Measurements from ENCODE around the gene NRP2. TPM values are rescaled to one million over a fixed set of nuclear protein-coding genes. Genes with fewer than 3 reads are reported as not detected.

NRP2 gene
- total and polyA plus RNA-seq, 4 donors = 3.8 to 17.7 (median 12.2) TPM

DNA sequence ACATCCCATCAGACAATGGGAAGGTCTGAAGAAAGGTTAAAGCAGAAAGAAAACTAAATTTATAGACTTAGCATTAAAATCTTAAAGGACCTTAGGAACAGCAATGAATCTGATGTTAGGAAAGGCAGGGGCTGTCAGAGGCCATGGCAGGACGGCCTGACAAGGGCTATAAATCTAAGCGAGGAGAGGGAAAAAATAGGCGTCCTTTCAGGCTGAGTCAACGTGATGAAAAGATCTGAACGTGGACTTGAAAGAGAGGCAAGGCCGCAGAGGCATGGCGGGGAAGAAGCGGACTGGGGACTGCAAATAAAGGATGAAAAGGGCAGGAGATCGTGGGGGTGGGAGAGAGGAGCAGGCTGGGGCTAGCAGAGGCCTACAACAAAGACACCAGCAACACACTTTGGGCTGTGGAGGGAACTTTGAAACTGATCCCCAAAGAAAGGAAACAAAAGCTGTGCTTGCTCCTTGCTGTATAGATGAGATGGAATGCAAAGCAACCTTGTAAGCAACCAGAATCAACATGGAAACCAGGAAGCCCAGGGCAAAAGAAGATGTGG, 145.6 kb downstream of the NRP2 start:
- 87% methylated on average over 9 of the region's 9 CpGs for WGBS
- H3K27ac ChIP-seq (ENCODE audit: low read depth in 1 of 2, low read length in 2 of 2) = no peak overlapping the region
- peaks cover 0 to 3% (median 0%) of the 10 kb centered on the region in 4 donors for H3K27me3 ChIP-seq (ENCODE audit: control insufficient read depth in 4 of 4, insufficient read depth in 4 of 4, low read length in 3 of 4)
- DNase-seq (ENCODE audit: low spot score) = no peak
- no peak for TF ChIP-seq SP1 (IDR thresholded peaks at IDR 0.05)
- no peaks in the 10 kb centered on the region for H3K9me3 ChIP-seq (ENCODE audit: control insufficient read depth in 4 of 4, low read length in 3 of 4)
- no peaks in the 10 kb centered on the region for H3K36me3 ChIP-seq (ENCODE audit: control insufficient read depth in 4 of 4, insufficient read depth in 3 of 4, low read depth in 1 of 4, low read length in 3 of 4)
- no peaks in the 10 kb centered on the region for H3K4me1 ChIP-seq (ENCODE audit: control insufficient read depth in 4 of 4, insufficient read depth in 4 of 4, low read length in 3 of 4)
- no peak overlapping the region for H3K9ac ChIP-seq (ENCODE audit: low read depth in 1 of 2, low read length in 2 of 2)
- no peak overlapping the region for H3K4me3 ChIP-seq (ENCODE audit: low read depth in 1 of 3, low read length in 3 of 3)

DNA sequence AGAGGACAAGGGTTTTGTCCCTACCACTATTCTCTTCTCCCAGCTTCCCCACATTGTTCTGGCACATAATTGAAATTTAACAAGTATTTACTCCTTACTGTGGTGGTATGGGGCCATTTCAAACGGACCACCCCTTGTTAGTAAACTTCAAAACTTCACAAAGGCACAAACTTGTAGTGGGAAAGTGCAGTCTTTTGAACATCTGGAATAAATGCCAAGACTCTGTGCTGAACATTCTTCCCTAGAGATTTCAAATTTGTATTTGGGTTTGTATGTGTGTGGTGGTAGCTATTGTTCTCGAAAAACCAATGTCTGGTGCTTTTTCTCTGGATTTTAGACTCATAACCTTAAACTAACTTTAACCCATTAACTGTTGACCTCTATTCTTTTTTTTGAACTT, 151.6 kb downstream of the NRP2 start:
- no peaks in the 10 kb centered on the region for H3K4me1 ChIP-seq (ENCODE audit: control insufficient read depth in 4 of 4, insufficient read depth in 4 of 4, low read length in 3 of 4)
- DNase-seq (ENCODE audit: low spot score) = no peak
- H3K9ac ChIP-seq (ENCODE audit: low read depth in 1 of 2, low read length in 2 of 2) = no peak overlapping the region
- H3K27ac ChIP-seq (ENCODE audit: low read depth in 1 of 2, low read length in 2 of 2) = no peak overlapping the region
- no peaks in the 10 kb centered on the region for H3K36me3 ChIP-seq (ENCODE audit: control insufficient read depth in 4 of 4, insufficient read depth in 3 of 4, low read depth in 1 of 4, low read length in 3 of 4)
- H3K27me3 ChIP-seq (ENCODE audit: control insufficient read depth in 4 of 4, insufficient read depth in 4 of 4, low read length in 3 of 4) = no peaks in the 10 kb centered on the region
- TF ChIP-seq GABPA (IDR thresholded peaks at IDR 0.05 in 1 of 2, conservative IDR thresholded peaks at IDR 0.05 in 1 of 2) (no peak), NR2F2 (IDR thresholded peaks at IDR 0.05) (no peak), RAD21 (IDR thresholded peaks at IDR 0.05) (no peak), FOXA1 (IDR thresholded peaks at IDR 0.05) (no peak), TAF1 (conservative IDR thresholded peaks at IDR 0.05) (no peak), JUND (IDR thresholded peaks at IDR 0.05) (no peak), EGR1 (IDR thresholded peaks at IDR 0.05; ENCODE audit: low read depth in 2 of 2) (no peak)
- TF ChIP-seq, protein P1, sequence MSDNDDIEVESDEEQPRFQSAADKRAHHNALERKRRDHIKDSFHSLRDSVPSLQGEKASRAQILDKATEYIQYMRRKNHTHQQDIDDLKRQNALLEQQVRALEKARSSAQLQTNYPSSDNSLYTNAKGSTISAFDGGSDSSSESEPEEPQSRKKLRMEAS (IDR thresholded peaks at IDR 0.05) = no peak
- TF ChIP-seq, protein P2, sequence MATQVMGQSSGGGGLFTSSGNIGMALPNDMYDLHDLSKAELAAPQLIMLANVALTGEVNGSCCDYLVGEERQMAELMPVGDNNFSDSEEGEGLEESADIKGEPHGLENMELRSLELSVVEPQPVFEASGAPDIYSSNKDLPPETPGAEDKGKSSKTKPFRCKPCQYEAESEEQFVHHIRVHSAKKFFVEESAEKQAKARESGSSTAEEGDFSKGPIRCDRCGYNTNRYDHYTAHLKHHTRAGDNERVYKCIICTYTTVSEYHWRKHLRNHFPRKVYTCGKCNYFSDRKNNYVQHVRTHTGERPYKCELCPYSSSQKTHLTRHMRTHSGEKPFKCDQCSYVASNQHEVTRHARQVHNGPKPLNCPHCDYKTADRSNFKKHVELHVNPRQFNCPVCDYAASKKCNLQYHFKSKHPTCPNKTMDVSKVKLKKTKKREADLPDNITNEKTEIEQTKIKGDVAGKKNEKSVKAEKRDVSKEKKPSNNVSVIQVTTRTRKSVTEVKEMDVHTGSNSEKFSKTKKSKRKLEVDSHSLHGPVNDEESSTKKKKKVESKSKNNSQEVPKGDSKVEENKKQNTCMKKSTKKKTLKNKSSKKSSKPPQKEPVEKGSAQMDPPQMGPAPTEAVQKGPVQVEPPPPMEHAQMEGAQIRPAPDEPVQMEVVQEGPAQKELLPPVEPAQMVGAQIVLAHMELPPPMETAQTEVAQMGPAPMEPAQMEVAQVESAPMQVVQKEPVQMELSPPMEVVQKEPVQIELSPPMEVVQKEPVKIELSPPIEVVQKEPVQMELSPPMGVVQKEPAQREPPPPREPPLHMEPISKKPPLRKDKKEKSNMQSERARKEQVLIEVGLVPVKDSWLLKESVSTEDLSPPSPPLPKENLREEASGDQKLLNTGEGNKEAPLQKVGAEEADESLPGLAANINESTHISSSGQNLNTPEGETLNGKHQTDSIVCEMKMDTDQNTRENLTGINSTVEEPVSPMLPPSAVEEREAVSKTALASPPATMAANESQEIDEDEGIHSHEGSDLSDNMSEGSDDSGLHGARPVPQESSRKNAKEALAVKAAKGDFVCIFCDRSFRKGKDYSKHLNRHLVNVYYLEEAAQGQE (IDR thresholded peaks at IDR 0.05) = no peak
- TF ChIP-seq, protein P3, sequence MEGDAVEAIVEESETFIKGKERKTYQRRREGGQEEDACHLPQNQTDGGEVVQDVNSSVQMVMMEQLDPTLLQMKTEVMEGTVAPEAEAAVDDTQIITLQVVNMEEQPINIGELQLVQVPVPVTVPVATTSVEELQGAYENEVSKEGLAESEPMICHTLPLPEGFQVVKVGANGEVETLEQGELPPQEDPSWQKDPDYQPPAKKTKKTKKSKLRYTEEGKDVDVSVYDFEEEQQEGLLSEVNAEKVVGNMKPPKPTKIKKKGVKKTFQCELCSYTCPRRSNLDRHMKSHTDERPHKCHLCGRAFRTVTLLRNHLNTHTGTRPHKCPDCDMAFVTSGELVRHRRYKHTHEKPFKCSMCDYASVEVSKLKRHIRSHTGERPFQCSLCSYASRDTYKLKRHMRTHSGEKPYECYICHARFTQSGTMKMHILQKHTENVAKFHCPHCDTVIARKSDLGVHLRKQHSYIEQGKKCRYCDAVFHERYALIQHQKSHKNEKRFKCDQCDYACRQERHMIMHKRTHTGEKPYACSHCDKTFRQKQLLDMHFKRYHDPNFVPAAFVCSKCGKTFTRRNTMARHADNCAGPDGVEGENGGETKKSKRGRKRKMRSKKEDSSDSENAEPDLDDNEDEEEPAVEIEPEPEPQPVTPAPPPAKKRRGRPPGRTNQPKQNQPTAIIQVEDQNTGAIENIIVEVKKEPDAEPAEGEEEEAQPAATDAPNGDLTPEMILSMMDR (IDR thresholded peaks at IDR 0.05; ENCODE audit: low read depth, low read length, missing input control) = no peak
- TF ChIP-seq, protein P4, sequence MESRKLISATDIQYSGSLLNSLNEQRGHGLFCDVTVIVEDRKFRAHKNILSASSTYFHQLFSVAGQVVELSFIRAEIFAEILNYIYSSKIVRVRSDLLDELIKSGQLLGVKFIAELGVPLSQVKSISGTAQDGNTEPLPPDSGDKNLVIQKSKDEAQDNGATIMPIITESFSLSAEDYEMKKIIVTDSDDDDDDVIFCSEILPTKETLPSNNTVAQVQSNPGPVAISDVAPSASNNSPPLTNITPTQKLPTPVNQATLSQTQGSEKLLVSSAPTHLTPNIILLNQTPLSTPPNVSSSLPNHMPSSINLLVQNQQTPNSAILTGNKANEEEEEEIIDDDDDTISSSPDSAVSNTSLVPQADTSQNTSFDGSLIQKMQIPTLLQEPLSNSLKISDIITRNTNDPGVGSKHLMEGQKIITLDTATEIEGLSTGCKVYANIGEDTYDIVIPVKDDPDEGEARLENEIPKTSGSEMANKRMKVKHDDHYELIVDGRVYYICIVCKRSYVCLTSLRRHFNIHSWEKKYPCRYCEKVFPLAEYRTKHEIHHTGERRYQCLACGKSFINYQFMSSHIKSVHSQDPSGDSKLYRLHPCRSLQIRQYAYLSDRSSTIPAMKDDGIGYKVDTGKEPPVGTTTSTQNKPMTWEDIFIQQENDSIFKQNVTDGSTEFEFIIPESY (IDR thresholded peaks at IDR 0.05) = no peak
- WGBS = 78% methylated on average over 2 of the region's 2 CpGs
- no peaks in the 10 kb centered on the region for H3K9me3 ChIP-seq (ENCODE audit: control insufficient read depth in 4 of 4, low read length in 3 of 4)
- H3K4me3 ChIP-seq (ENCODE audit: low read depth in 1 of 3, low read length in 3 of 3) = no peak overlapping the region
